ENCODE measurements around the gene AEBP1. TPM values are rescaled to one million over a fixed set of nuclear protein-coding genes. Genes with fewer than 3 reads are reported as not detected.

Gene AEBP1
- total RNA-seq, 1 donor from 2014 or later: 81.1 TPM

GRCh38 chr7:44109991-44110390 lies 5.8 kb downstream of the AEBP1 start:
- no peak for TF ChIP-seq CTCF (IDR thresholded peaks at IDR 0.05; ENCODE audit: insufficient read depth, low read length, poor library complexity, severe bottlenecking)
- Histone ChIP-seq H3K27me3 (ENCODE audit: control insufficient read depth, insufficient read depth, low read length) (no peaks in the 10 kb centered on the region), H3K36me3 (ENCODE audit: control insufficient read depth, insufficient read depth, low read length) (peaks cover 6% of the 10 kb centered on the region), H3K4me3 (ENCODE audit: low read depth, low read length) (no peak overlapping the region)
- DNase-seq (ENCODE audit: low read depth): no peak

GRCh38 chr7:44110719-44111635 lies 6.8 kb downstream of the AEBP1 start:
- no peak for TF ChIP-seq CTCF (IDR thresholded peaks at IDR 0.05; ENCODE audit: insufficient read depth, low read length, poor library complexity, severe bottlenecking)
- DNase-seq (ENCODE audit: low read depth): no peak
- peaks cover 7% of the 10 kb centered on the region for H3K36me3 ChIP-seq (ENCODE audit: control insufficient read depth, insufficient read depth, low read length)
- no peak overlapping the region for H3K4me3 ChIP-seq (ENCODE audit: low read depth, low read length)
- H3K27me3 ChIP-seq (ENCODE audit: control insufficient read depth, insufficient read depth, low read length): no peaks in the 10 kb centered on the region

- Histone ChIP-seq H3K36me3 (ENCODE audit: control insufficient read depth, insufficient read depth, low read length) (peaks cover 7% of the 10 kb centered on the region), H3K27me3 (ENCODE audit: control insufficient read depth, insufficient read depth, low read length) (no peaks in the 10 kb centered on the region)
- TF ChIP-seq CTCF (IDR thresholded peaks at IDR 0.05; ENCODE audit: insufficient read depth, low read length, poor library complexity, severe bottlenecking): no peak
These were observed 7.6 kb downstream of the AEBP1 start for GRCh38 chr7:44111761-44112160.

GRCh38 chr7:44112231-44112996 lies 8.3 kb downstream of the AEBP1 start:
- Histone ChIP-seq H3K27me3 (ENCODE audit: control insufficient read depth, insufficient read depth, low read length) (no peaks in the 10 kb centered on the region), H3K36me3 (ENCODE audit: control insufficient read depth, insufficient read depth, low read length) (peaks cover 7% of the 10 kb centered on the region), H3K4me3 (ENCODE audit: low read depth, low read length) (no peak overlapping the region)
- no peak for TF ChIP-seq CTCF (IDR thresholded peaks at IDR 0.05; ENCODE audit: insufficient read depth, low read length, poor library complexity, severe bottlenecking)
- DNase-seq (ENCODE audit: low read depth): no peak

More at GRCh38 chr7:44111761-44112160, 7.6 kb downstream of the AEBP1 start:
- no peak for DNase-seq (ENCODE audit: low read depth)
- no peak overlapping the region for H3K4me3 ChIP-seq (ENCODE audit: low read depth, low read length)

- no peak for DNase-seq (ENCODE audit: low read depth)
- Histone ChIP-seq H3K27me3 (ENCODE audit: control insufficient read depth, insufficient read depth, low read length) (no peaks in the 10 kb centered on the region), H3K36me3 (ENCODE audit: control insufficient read depth, insufficient read depth, low read length) (peaks cover 4% of the 10 kb centered on the region), H3K4me3 (ENCODE audit: low read depth, low read length) (no peak overlapping the region)
- no peak for TF ChIP-seq CTCF (IDR thresholded peaks at IDR 0.05; ENCODE audit: insufficient read depth, low read length, poor library complexity, severe bottlenecking)
These were observed 9.0 kb downstream of the AEBP1 start for GRCh38 chr7:44112997-44113763.
